K562 (cell line): ENCODE data around the gene ZNF407. TPM values are rescaled to one million over a fixed set of nuclear protein-coding genes. Genes with fewer than 3 reads are reported as not detected.

Experiments used
- ATAC-seq: fragments of 200-7000 bp; cut with Tn5 transposase; 3 replicates; pipeline ENCODE4 v1.9.1; 2020; ENCODE audit warnings: moderate library complexity
- BruUV-seq: library from RNA; stranded (reverse); fragments of 400-500 nt; replicated peaks from 2 replicates; lab custom pipeline; 2021; lab: Mats Ljungman, UMichigan
- CTCF ChIA-PET: fragments of 300-600 bp; formaldehyde crosslinking; extraction: SDS; loops from one replicate; lab custom pipeline; 2021; ENCODE audit warnings: low intra/inter-chr PET ratio; lab: Yijun Ruan, JAX
- POLR2A ChIA-PET: fragments of 300-600, 350-650 bp; sonication (Branson Sonifier 250); formaldehyde crosslinking; extraction: SDS; loops from one replicate; lab custom pipeline; 2021; ENCODE audit warnings: antibody characterized with exemption, inconsistent platforms; lab: Yijun Ruan, JAX
- DNase-seq, 4 experiments: peaks; one replicate each; pipeline versions ENCODE4 v3.0.0 to v3.0.0-alpha.2; 2011 to 2018; ENCODE audit warnings: low spot score in 3 of 4, mixed read lengths in 3 of 4; ENCODE audit errors: extremely low read depth in 1 of 4
- FAIRE-seq: peaks from 2 replicates; lab custom pipeline; 2011; peaks lifted over from hg19 to GRCh38; lab: Jason Lieb, UNC
- H2AFZ ChIP-seq: 2 replicates; pipeline ENCODE4 v1.6.0; 2011; ENCODE audit warnings: low read depth, low read length, control low read depth, inconsistent platforms
- H3K27ac ChIP-seq: fragments of 200-600 bp; 3 replicates; pipeline ENCODE4 v1.8.0; 2011; ENCODE audit warnings: low read depth, mild to moderate bottlenecking, control low read depth, inconsistent platforms, low read length, moderate library complexity, mixed read lengths; ENCODE audit errors: extremely low read depth
- H3K27me3 ChIP-seq, 2 experiments: fragments of 300-600 bp in 1 of 2; 2 replicates in 1 of 2; 3 replicates in 1 of 2; pipeline versions ENCODE4 v1.6.0 to v1.8.0; 2011; ENCODE audit warnings: inconsistent platforms in 2 of 2, low read length in 2 of 2, mild to moderate bottlenecking in 1 of 2, mixed read lengths in 1 of 2, moderate library complexity in 1 of 2; ENCODE audit not compliant: control insufficient read depth in 2 of 2, insufficient read depth in 2 of 2
- H3K36me3 ChIP-seq: fragments of 300-600 bp; 3 replicates; pipeline ENCODE4 v1.8.0; 2011; ENCODE audit warnings: mild to moderate bottlenecking, low read length, inconsistent platforms; ENCODE audit not compliant: control insufficient read depth, insufficient read depth
- H3K4me1 ChIP-seq, 2 experiments: fragments of 200-600 bp in 1 of 2; replicated peaks in 1 of 2; 2 replicates in 1 of 2; 3 replicates in 1 of 2; pipeline versions ENCODE4 v1.5.1 to v1.8.0; 2011; ENCODE audit warnings: inconsistent platforms in 2 of 2, low read length in 2 of 2, mild to moderate bottlenecking in 1 of 2, mixed read lengths in 1 of 2, moderate library complexity in 1 of 2; ENCODE audit not compliant: control insufficient read depth in 2 of 2, insufficient read depth in 2 of 2
- H3K4me2 ChIP-seq: 2 replicates; pipeline ENCODE4 v1.6.1; 2011; ENCODE audit warnings: low read length, control low read depth, inconsistent platforms, mixed read lengths; ENCODE audit not compliant: insufficient read depth
- H3K4me3 ChIP-seq: fragments of 200-600 bp; sonication (generic), shearing (Covaris generic); 2 replicates; pipeline ENCODE4 v1.5.1; 2016; ENCODE audit warnings: control low read depth, inconsistent platforms
- H3K79me2 ChIP-seq: fragments of 200-600 bp; 3 replicates; pipeline ENCODE4 v1.8.0; 2011; ENCODE audit warnings: low read length, inconsistent platforms; ENCODE audit not compliant: control insufficient read depth, insufficient read depth
- H3K9ac ChIP-seq, 2 experiments: 2 replicates each; pipeline versions ENCODE4 v1.6.0 to v1.6.1; 2011; ENCODE audit warnings: low read depth in 2 of 2, low read length in 2 of 2, control low read depth in 1 of 2, inconsistent platforms in 1 of 2, mild to moderate bottlenecking in 1 of 2, mixed read lengths in 1 of 2; ENCODE audit not compliant: insufficient read depth in 1 of 2
- H3K9me1 ChIP-seq: one replicate; pipeline ENCODE4 v1.6.0; 2011; ENCODE audit warnings: inconsistent platforms, mild to moderate bottlenecking, low read length, moderate library complexity; ENCODE audit not compliant: control insufficient read depth, insufficient read depth
- H3K9me3 ChIP-seq: replicated peaks from 2 replicates; pipeline ENCODE4 v1.5.1; 2011; ENCODE audit warnings: low read depth, low read length, inconsistent platforms; ENCODE audit not compliant: control insufficient read depth, insufficient read depth
- H4K20me1 ChIP-seq: replicated peaks from 2 replicates; pipeline ENCODE4 v1.6.1; 2011; ENCODE audit warnings: low read length, inconsistent platforms, mixed read lengths; ENCODE audit not compliant: control insufficient read depth, insufficient read depth
- CCNT2 ChIP-seq: IDR thresholded peaks from 2 replicates; pipeline ENCODE4 v1.6.1; 2011; ENCODE audit warnings: borderline replicate concordance, low read depth, mild to moderate bottlenecking, moderate library complexity, mixed read lengths, low read length; ENCODE audit not compliant: insufficient read length; ENCODE audit errors: extremely low read depth
- HMG20A ChIP-seq: fragments of 450-650 bp; formaldehyde crosslinking; conservative IDR thresholded peaks from 2 replicates; pipeline ENCODE4 v1.4.0; 2020; ENCODE audit warnings: mild to moderate bottlenecking, mixed read lengths
- KDM5B ChIP-seq: fragments of 200-600 bp; sonication (generic); IDR thresholded peaks from 2 replicates; pipeline ENCODE4 v1.6.1; 2012; ENCODE audit warnings: low read depth, mild to moderate bottlenecking, moderate library complexity, low read length, control low read depth, inconsistent platforms; ENCODE audit not compliant: insufficient replicate concordance
- ZFX ChIP-seq: sonication (generic); formaldehyde crosslinking; IDR thresholded peaks from 2 replicates; pipeline ENCODE4 v1.8.0; 2022; ENCODE audit warnings: mild to moderate bottlenecking, missing genetic modification reagents, moderate library complexity
- WGBS: fragments of 100-300 bp; shearing (Covaris generic); methylation state at CpG from one replicate; pipeline ENCODE4 v1.1.6; 2016; ENCODE audit warnings: low coverage, mixed read lengths; ENCODE audit not compliant: insufficient coverage; ENCODE audit errors: missing lambda C conversion rate; 5-methylcytosine and 5-hydroxymethylcytosine counted together
- in situ Hi-C: fragments of 300-500 bp; cut with MboI; formaldehyde crosslinking; loops from 4 replicates; pipeline ENCODE4 v1.15.0; 2018; ENCODE audit warnings: inconsistent platforms, mixed read lengths
- intact Hi-C: fragments of 100-400 bp; cut with micrococcal nuclease; formaldehyde crosslinking; loops from 2 replicates; pipeline ENCODE4 v1.14.2; 2022
- polyA plus RNA-seq, 8 experiments: library from polyadenylated mRNA; depleted of rRNA in 4 of 8; stranded (reverse) in 5 of 8; unstranded in 3 of 8; fragments of >200 nt; fragmentation: Nextera tagmentation in 2 of 8; fragmentation: Illumina TruSeq in 1 of 8; extraction: Ambion mirVana in 2 of 8; extraction: Trizol in 1 of 8; gene quantifications; 2 replicates each; pipeline versions ENCODE4 v1.2.1 to v1.2.3, GENCODE V29; 2011 to 2014; ENCODE audit warnings: inconsistent platforms in 1 of 8, missing spikeins in 1 of 8
- total RNA-seq, 7 experiments: library from RNA; depleted of rRNA in 6 of 7; stranded (reverse); fragments of >200 nt in 6 of 7; fragmentation: Illumina TruSeq in 2 of 7; extraction: Trizol in 2 of 7; gene quantifications; 2 replicates each; pipeline versions ENCODE4 v1.2.1 to v1.2.3, GENCODE V29; 2011 to 2021; ENCODE audit warnings: low replicate concordance in 1 of 7
- TF ChIP-seq, protein P1 (sequence below): fragments of 250-450 bp; sonication (Bioruptor Pico); IDR thresholded peaks from 2 replicates; pipeline ENCODE4 v1.8.0; 2022; ENCODE audit warnings: moderate library complexity, mild to moderate bottlenecking, inconsistent platforms

Gene ZNF407
- total and polyA plus RNA-seq, 9 of the 15 experiments (the other 6 are each of a cell fraction or from before 2014, with no cell fraction given), result 0.21 to 5.4 (median 2.3) TPM

DNA sequence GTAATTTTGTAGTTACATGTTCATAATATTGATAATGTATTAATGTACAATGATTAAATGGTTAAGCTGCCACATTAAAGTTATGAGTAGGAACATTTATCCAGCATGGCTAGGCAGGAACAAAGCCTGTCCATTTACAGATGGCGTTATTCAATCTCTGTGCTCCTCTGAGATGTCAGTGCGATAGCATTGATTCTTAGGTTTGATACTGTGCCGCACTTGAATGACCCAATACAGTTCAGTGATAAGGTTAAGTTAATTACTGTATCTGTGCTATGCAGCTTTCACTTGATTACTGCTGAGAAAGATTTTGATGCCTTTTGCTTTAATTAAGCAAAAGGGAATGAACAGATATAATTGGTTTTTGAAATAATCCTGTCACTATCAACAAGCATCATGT is 111.8 kb downstream of the ZNF407 start:
- Histone ChIP-seq H3K79me2 (no peaks in the 10 kb centered on the region), H3K9me3 (no peaks in the 10 kb centered on the region), H4K20me1 (no peaks in the 10 kb centered on the region), H3K27me3 (no peaks in the 10 kb centered on the region), H3K36me3 (no peaks in the 10 kb centered on the region), H2AFZ (no peak overlapping the region), H3K4me2 (no peak overlapping the region), H3K4me3 (no peak overlapping the region), H3K4me1 (no peaks in the 10 kb centered on the region), H3K27ac (no peak overlapping the region), H3K9ac (no peak overlapping the region), H3K9me1 (no peaks in the 10 kb centered on the region)
- no TSS peak for BruUV-seq
- TF ChIP-seq, protein P1, sequence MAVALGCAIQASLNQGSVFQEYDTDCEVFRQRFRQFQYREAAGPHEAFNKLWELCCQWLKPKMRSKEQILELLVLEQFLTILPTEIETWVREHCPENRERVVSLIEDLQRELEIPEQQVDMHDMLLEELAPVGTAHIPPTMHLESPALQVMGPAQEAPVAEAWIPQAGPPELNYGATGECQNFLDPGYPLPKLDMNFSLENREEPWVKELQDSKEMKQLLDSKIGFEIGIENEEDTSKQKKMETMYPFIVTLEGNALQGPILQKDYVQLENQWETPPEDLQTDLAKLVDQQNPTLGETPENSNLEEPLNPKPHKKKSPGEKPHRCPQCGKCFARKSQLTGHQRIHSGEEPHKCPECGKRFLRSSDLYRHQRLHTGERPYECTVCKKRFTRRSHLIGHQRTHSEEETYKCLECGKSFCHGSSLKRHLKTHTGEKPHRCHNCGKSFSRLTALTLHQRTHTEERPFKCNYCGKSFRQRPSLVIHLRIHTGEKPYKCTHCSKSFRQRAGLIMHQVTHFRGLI, result no peak
- TF ChIP-seq KDM5B (no peak), ZFX (CRISPR knock-in tag) (no peak), CCNT2 (no peak), HMG20A (CRISPR knock-in tag) (no peak)
- WGBS, result 35% methylated on average over 3 of the region's 3 CpGs
- in situ Hi-C loops (no loop called here), intact Hi-C loops (no loop called here)
- ChIA-PET CTCF (no interaction called here), POLR2A (no interaction called here)
- ATAC-seq (no peak), DNase-seq (no peak), FAIRE-seq (no peak)
